ENCODE measurements around the gene RAB21.
"Not testable (repeated sequence)": the region's sequence is repeated elsewhere in the genome, so short reads cannot be mapped to it uniquely, and the experiment has no call there.

The RAB21 gene

DNA sequence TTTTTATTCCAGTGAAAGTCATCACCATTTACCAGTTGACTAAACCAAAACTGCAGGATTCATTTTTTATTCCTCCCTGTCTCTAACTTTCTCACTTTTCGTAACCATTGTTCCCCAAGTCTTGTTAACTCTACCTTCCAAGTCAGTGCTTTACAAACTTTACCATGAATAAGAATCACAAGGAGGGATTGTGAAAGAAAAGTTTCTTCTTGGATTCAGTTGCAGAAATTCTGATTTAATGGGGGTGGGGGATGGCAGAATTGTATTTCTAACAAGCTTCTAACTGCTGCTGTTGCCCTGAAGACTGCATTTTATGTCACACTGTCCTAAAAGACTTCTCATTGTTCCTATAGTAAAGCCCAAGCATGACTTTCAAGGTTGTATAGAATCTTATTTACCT lies 5.0 kb upstream of the RAB21 start:
- no peaks in the 10 kb centered on the region for H3K9me3 ChIP-seq (ENCODE audit: control insufficient read depth in 2 of 2, low read length in 2 of 2)

DNA sequence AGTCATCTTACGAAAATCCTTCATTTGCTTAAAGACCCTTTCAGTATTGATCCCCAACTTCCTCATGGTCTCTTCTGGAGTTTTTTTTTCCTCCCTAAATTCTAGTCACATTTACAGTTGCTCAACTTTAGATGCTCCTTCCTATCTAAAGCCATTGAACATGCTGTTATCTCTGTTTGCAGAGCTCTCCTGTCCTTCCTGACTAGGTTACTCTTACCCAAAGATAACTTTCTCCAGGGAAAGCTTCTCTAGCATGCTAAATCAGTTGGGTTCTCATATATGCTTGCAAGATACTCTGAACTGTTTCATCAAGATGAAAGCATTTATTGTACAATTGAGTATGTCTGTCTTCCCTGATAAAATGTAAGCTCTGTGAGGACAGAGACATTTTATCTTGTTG lies 1.8 kb upstream of the RAB21 start:
- no peaks in the 10 kb centered on the region for H3K27me3 ChIP-seq (ENCODE audit: control insufficient read depth in 2 of 2, insufficient read depth in 2 of 2, low read length in 2 of 2)
- no peak overlapping the region for H3K4me3 ChIP-seq (ENCODE audit: low read length in 2 of 2)
- no peaks in the 10 kb centered on the region for H3K36me3 ChIP-seq (ENCODE audit: control insufficient read depth in 2 of 2, insufficient read depth in 2 of 2, low read length in 2 of 2)
- H3K27ac ChIP-seq (ENCODE audit: low read depth in 2 of 2, low read length in 2 of 2) = no peak overlapping the region
- no peaks in the 10 kb centered on the region for H3K9me3 ChIP-seq (ENCODE audit: control insufficient read depth in 2 of 2, low read length in 2 of 2)
- H3K4me1 ChIP-seq (ENCODE audit: control insufficient read depth in 2 of 2, insufficient read depth in 2 of 2, low read length in 2 of 2) = peaks cover 3 to 15% of the 10 kb centered on the region in 2 donors
- no peak overlapping the region for H3K9ac ChIP-seq (ENCODE audit: low read depth in 1 of 2, low read length in 2 of 2)

More for the DNA sequence above, 5.0 kb upstream of the RAB21 start:
- Histone ChIP-seq H3K27ac (ENCODE audit: low read depth in 2 of 2, low read length in 2 of 2) (no peak overlapping the region), H3K27me3 (ENCODE audit: control insufficient read depth in 2 of 2, insufficient read depth in 2 of 2, low read length in 2 of 2) (no peaks in the 10 kb centered on the region), H3K4me3 (ENCODE audit: low read length in 2 of 2) (no peak overlapping the region), H3K4me1 (ENCODE audit: control insufficient read depth in 2 of 2, insufficient read depth in 2 of 2, low read length in 2 of 2) (peaks cover 3 to 5% of the 10 kb centered on the region in 2 donors), H3K9ac (ENCODE audit: low read depth in 1 of 2, low read length in 2 of 2) (no peak overlapping the region), H3K36me3 (ENCODE audit: control insufficient read depth in 2 of 2, insufficient read depth in 2 of 2, low read length in 2 of 2) (no peaks in the 10 kb centered on the region)

DNA sequence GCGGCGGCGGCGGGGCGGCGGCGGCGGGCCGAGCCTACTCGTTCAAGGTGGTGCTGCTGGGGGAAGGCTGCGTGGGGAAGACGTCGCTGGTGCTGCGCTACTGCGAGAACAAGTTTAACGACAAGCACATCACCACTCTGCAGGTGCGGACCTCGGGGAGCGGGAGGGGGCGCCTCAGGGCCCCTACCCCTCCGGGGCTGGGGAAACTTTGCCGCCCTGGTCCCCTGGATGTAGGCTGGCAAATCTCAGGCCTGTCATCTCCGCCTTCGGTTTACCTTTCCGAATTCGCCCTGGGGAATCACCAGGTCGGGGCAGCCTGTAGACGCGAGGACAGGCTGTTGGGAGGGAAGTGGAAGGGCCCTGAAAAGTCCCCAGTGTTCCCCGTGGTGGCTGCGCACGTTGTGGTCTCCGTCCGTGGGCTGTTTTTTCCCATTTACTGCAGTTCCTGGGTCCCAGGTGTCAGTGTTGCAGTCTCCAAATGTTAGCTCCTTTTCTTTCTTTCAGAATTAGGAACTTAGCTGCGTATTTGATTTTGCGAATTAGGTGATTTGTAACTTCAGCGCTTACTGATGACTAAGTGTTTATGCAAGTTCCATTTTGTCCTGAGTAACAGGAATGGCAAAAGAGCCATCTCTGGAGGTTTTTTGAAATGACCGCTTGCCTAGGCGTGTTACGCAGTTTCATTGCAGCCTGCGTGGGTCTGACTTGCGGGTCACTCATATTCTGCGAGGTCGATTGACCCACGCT lies 656 bp downstream of the RAB21 start:
- peaks cover 7 to 9% of the 10 kb centered on the region in 2 donors for H3K9me3 ChIP-seq (ENCODE audit: control insufficient read depth in 2 of 2, low read length in 2 of 2)
- H3K9ac ChIP-seq (ENCODE audit: low read depth in 1 of 2, low read length in 2 of 2) = peak overlapping the region; percentile 79 to 88
- H3K27ac ChIP-seq (ENCODE audit: low read depth in 2 of 2, low read length in 2 of 2) = peak overlapping the region; percentile 96 to 98
- peaks cover 3 to 15% of the 10 kb centered on the region in 2 donors for H3K4me1 ChIP-seq (ENCODE audit: control insufficient read depth in 2 of 2, insufficient read depth in 2 of 2, low read length in 2 of 2)
- peak overlapping the region; percentile 76 to 95 for H3K4me3 ChIP-seq (ENCODE audit: low read length in 2 of 2)
- H3K27me3 ChIP-seq (ENCODE audit: control insufficient read depth in 2 of 2, insufficient read depth in 2 of 2, low read length in 2 of 2) = no peaks in the 10 kb centered on the region
- H3K36me3 ChIP-seq (ENCODE audit: control insufficient read depth in 2 of 2, insufficient read depth in 2 of 2, low read length in 2 of 2) = peaks cover 7 to 18% of the 10 kb centered on the region in 2 donors

DNA sequence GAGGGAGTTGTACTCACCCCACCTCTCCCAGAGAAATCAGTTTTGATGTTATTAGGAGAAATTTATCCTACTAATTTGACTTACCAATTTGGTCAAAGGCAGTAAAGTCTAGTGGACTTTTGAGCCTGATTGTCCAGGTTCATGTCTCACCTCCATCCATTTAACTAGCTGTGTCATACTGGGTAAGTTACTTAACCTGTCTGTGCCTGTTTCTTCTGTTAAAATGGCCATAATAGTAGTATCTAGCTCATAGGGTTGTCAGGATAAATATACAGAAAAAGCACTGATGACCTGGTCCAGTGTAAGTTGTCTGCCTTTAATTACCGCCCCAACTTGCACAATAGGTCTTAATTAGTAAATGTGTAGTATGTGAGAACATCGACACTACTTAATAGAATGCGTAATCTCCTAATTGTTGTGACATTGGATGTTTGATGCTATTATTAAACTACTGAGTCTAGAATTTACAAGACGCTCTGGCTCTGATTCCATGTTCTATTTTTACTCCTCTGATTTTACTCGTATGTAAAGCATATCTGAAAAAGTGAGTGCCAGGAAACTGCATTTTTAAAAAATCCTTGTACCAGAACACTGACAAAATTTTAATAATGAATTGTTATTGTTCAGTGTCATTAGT lies 1.5 kb downstream of the RAB21 start:
- peaks cover 7 to 21% of the 10 kb centered on the region in 2 donors for H3K36me3 ChIP-seq (ENCODE audit: control insufficient read depth in 2 of 2, insufficient read depth in 2 of 2, low read length in 2 of 2)
- H3K27me3 ChIP-seq (ENCODE audit: control insufficient read depth in 2 of 2, insufficient read depth in 2 of 2, low read length in 2 of 2) = no peaks in the 10 kb centered on the region
- H3K9ac ChIP-seq (ENCODE audit: low read depth in 1 of 2, low read length in 2 of 2) = peak overlapping the region; percentile 79 to 88
- no peak overlapping the region for H3K27ac ChIP-seq (ENCODE audit: low read depth in 2 of 2, low read length in 2 of 2)
- H3K4me3 ChIP-seq (ENCODE audit: low read length in 2 of 2) = peak overlapping the region; percentile 76 to 95
- peaks cover 3 to 15% of the 10 kb centered on the region in 2 donors for H3K4me1 ChIP-seq (ENCODE audit: control insufficient read depth in 2 of 2, insufficient read depth in 2 of 2, low read length in 2 of 2)
- peaks cover 8 to 12% of the 10 kb centered on the region in 2 donors for H3K9me3 ChIP-seq (ENCODE audit: control insufficient read depth in 2 of 2, low read length in 2 of 2)

DNA sequence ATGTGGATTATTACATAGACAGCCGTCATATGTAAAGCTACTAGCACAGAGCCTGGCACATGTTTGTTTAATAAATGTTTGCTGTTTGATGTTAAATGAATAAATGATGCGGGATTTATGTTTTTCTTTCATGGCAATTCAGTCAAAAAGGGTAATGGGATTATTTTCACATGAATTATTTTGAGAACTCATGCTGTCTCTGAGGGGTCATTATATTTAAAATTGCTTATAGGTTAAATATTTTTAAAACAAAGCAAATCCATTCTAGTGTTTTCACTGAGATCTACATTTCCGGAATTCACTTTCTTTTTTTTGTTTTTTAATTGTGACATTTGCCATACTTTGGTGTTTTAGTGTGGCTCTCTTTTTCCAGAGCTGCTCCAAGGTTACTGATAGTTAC lies 5.3 kb downstream of the RAB21 start:
- H3K27me3 ChIP-seq (ENCODE audit: control insufficient read depth in 2 of 2, insufficient read depth in 2 of 2, low read length in 2 of 2) = no peaks in the 10 kb centered on the region
- H3K9me3 ChIP-seq (ENCODE audit: control insufficient read depth in 2 of 2, low read length in 2 of 2) = peaks cover 8 to 12% of the 10 kb centered on the region in 2 donors
- peaks cover 0 to 11% of the 10 kb centered on the region in 2 donors for H3K4me1 ChIP-seq (ENCODE audit: control insufficient read depth in 2 of 2, insufficient read depth in 2 of 2, low read length in 2 of 2)
- no peak overlapping the region for H3K4me3 ChIP-seq (ENCODE audit: low read length in 2 of 2)
- no peak overlapping the region for H3K27ac ChIP-seq (ENCODE audit: low read depth in 2 of 2, low read length in 2 of 2)
- peaks cover 7 to 21% of the 10 kb centered on the region in 2 donors for H3K36me3 ChIP-seq (ENCODE audit: control insufficient read depth in 2 of 2, insufficient read depth in 2 of 2, low read length in 2 of 2)
- no peak overlapping the region for H3K9ac ChIP-seq (ENCODE audit: low read depth in 1 of 2, low read length in 2 of 2)

DNA sequence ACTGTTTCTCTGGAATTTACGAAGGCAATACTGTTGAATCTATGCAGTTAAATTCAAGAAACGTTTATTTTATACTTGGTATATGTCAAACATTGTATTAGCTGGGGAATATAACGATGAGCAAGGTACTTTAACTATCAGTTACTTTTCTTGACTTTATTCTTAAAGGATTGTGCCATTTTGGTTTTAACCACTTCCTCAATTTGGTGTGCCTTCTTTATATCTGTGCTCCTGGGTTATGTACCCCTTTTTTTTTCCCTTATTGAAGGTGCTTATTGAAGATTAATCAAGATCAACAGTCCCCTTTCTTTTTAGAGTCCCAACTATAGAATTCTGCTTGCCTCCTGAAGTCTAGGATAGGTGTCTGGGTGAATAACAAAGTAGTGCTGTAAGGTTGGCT lies 5.8 kb downstream of the RAB21 start:
- no peak overlapping the region for H3K27ac ChIP-seq (ENCODE audit: low read depth in 2 of 2, low read length in 2 of 2)
- no peaks in the 10 kb centered on the region for H3K27me3 ChIP-seq (ENCODE audit: control insufficient read depth in 2 of 2, insufficient read depth in 2 of 2, low read length in 2 of 2)
- peaks cover 0 to 11% of the 10 kb centered on the region in 2 donors for H3K4me1 ChIP-seq (ENCODE audit: control insufficient read depth in 2 of 2, insufficient read depth in 2 of 2, low read length in 2 of 2)
- peaks cover 7 to 21% of the 10 kb centered on the region in 2 donors for H3K36me3 ChIP-seq (ENCODE audit: control insufficient read depth in 2 of 2, insufficient read depth in 2 of 2, low read length in 2 of 2)
- H3K4me3 ChIP-seq (ENCODE audit: low read length in 2 of 2) = no peak overlapping the region
- peaks cover 8 to 12% of the 10 kb centered on the region in 2 donors for H3K9me3 ChIP-seq (ENCODE audit: control insufficient read depth in 2 of 2, low read length in 2 of 2)
- H3K9ac ChIP-seq (ENCODE audit: low read depth in 1 of 2, low read length in 2 of 2) = no peak overlapping the region

DNA sequence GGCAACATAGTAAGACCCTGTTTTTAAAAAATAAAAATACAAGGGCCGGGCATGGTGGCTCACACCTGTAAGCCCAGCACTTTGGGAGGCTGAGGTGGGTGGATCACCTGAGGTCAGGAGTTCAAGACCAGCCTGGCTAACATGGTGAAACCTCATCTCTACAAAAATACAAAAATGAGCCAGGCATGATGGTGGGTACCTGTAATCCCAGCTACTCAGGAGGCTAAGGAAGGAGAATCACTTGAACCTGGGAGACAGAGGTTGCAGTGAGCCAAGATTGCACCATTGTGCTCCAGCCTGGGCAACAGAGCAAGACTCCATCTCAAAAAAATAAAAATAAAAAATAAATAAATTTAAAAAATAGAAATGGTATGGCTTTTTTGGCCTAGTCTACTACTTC lies 6.7 kb downstream of the RAB21 start:
- H3K4me3 ChIP-seq (ENCODE audit: low read length in 2 of 2); H3K4me1 ChIP-seq (ENCODE audit: control insufficient read depth in 2 of 2, insufficient read depth in 2 of 2, low read length in 2 of 2); H3K27me3 ChIP-seq (ENCODE audit: control insufficient read depth in 2 of 2, insufficient read depth in 2 of 2, low read length in 2 of 2); H3K27ac ChIP-seq (ENCODE audit: low read depth in 2 of 2, low read length in 2 of 2); H3K9ac ChIP-seq (ENCODE audit: low read depth in 1 of 2, low read length in 2 of 2): not testable (repeated sequence)
- H3K9me3 ChIP-seq (ENCODE audit: control insufficient read depth in 2 of 2, low read length in 2 of 2) = peaks cover 8 to 12% of the 10 kb centered on the region in 2 donors
- peaks cover 7 to 21% of the 10 kb centered on the region in 2 donors for H3K36me3 ChIP-seq (ENCODE audit: control insufficient read depth in 2 of 2, insufficient read depth in 2 of 2, low read length in 2 of 2)

DNA sequence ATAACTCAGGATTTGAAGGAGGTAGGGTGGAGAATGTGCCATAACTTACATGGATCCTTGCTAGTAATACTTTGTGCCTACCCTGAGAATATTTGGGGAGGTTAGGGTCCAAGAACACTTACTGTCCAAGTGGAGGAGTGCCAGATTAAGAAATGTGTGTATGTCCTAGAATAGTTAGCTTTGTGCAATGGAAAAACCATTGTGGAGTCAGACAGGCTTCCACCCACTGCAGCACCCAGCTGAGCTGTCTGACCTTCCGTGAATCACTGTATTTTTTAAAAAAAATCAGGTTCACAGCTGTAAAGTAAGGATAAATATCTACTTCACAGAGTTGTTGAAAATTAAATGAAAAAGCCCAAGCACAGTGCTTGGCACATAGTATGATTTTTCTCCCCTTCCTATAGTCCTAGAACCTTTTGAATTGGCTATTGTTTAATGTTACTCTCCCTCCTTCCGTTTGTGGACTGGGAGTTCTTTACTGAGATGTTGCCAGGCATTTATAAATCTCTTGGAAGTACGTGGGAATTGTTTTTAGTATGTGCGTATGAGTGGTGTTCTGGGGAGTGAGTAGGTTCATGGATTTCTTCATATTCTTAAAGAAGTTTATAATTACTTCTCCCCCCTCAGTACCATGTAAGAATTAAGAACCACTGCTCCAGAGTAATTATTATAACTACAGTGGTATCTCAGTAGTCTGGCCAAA lies 9.2 kb downstream of the RAB21 start:
- H3K4me3 ChIP-seq (ENCODE audit: low read length in 2 of 2) = no peak overlapping the region
- H3K27ac ChIP-seq (ENCODE audit: low read depth in 2 of 2, low read length in 2 of 2) = no peak overlapping the region
- no peaks in the 10 kb centered on the region for H3K27me3 ChIP-seq (ENCODE audit: control insufficient read depth in 2 of 2, insufficient read depth in 2 of 2, low read length in 2 of 2)
- peaks cover 8 to 11% of the 10 kb centered on the region in 2 donors for H3K9me3 ChIP-seq (ENCODE audit: control insufficient read depth in 2 of 2, low read length in 2 of 2)
- H3K36me3 ChIP-seq (ENCODE audit: control insufficient read depth in 2 of 2, insufficient read depth in 2 of 2, low read length in 2 of 2) = peaks cover 4 to 16% of the 10 kb centered on the region in 2 donors
- H3K4me1 ChIP-seq (ENCODE audit: control insufficient read depth in 2 of 2, insufficient read depth in 2 of 2, low read length in 2 of 2) = no peaks in the 10 kb centered on the region
- H3K9ac ChIP-seq (ENCODE audit: low read depth in 1 of 2, low read length in 2 of 2) = no peak overlapping the region

DNA sequence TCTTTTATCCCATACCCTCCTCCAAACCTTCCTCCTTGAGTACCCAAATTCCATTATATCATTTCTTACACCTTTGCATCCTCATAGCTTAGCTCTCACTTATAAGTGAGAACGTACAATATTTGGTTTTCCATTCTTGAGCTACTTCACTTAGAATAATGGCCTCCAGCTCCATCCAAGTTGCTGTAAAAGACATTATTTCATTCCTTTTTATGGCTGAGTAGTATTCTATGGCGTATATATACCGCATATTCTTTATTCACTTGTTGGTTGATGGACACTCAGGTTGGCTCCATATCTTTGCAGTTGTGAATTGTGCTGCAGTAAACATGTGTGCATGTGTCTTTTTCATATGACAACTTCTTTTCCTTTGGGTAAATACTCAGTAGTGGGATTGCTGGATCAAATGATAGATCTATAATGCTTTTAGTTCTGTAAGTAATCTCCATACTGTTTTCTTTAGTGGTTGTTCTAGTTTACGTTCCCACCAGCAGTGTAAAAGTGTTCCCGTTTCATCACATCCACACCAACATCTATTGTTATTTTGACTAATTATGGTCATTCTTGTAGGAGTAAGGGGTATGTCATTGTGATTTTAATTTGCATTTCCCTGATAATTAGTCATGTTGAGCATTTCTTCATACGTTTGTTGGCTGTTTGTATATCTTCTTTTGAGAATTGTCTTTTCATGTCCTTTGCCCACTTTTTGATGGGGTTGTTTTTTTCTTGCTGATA lies 10.1 kb downstream of the RAB21 start:
- peaks cover 4 to 5% of the 10 kb centered on the region in 2 donors for H3K9me3 ChIP-seq (ENCODE audit: control insufficient read depth in 2 of 2, low read length in 2 of 2)
- no peak overlapping the region for H3K4me3 ChIP-seq (ENCODE audit: low read length in 2 of 2)
- H3K4me1 ChIP-seq (ENCODE audit: control insufficient read depth in 2 of 2, insufficient read depth in 2 of 2, low read length in 2 of 2) = no peaks in the 10 kb centered on the region
- peaks cover 0 to 7% of the 10 kb centered on the region in 2 donors for H3K36me3 ChIP-seq (ENCODE audit: control insufficient read depth in 2 of 2, insufficient read depth in 2 of 2, low read length in 2 of 2)
- no peak overlapping the region for H3K9ac ChIP-seq (ENCODE audit: low read depth in 1 of 2, low read length in 2 of 2)
- H3K27me3 ChIP-seq (ENCODE audit: control insufficient read depth in 2 of 2, insufficient read depth in 2 of 2, low read length in 2 of 2) = no peaks in the 10 kb centered on the region
- H3K27ac ChIP-seq (ENCODE audit: low read depth in 2 of 2, low read length in 2 of 2) = no peak overlapping the region

Measured in mucosa of rectum (tissue), 2 donors.